ENCODE results near the gene OCIAD1. TPM values are rescaled to one million over a fixed set of nuclear protein-coding genes. Genes with fewer than 3 reads are reported as not detected.

Gene OCIAD1
- total RNA-seq, result 69.2 and 97.4 TPM in 2 replicates

GRCh38 chr4:48830706-48831531, at the start of gene OCIAD1:
TSS of gene OCIAD1 (plus strand) at chr4:48831088. CDS start at chr4:48832625, 1,537 bp downstream.

GRCh38 chr4:48906206-48907173, 75.6 kb downstream of the OCIAD1 start, which contains the start of gene OCIAD2:
TSS of gene OCIAD2 (minus strand) at chr4:48906774. CDS start at chr4:48904549, 2,225 bp downstream.

Other genes starting within 250 kb of the OCIAD1 start
- 66.3 and 118 TPM in 2 replicates for gene FRYL, start 50.8 kb upstream of the OCIAD1 start, total RNA-seq
- 148 and 229 TPM in 2 replicates for gene OCIAD2, start 75.7 kb downstream of the OCIAD1 start, total RNA-seq
- gene CWH43, start 155.2 kb downstream of the OCIAD1 start, total RNA-seq, result not detected in 2 replicates

All from epithelial cell of umbilical artery (primary cell).